Uterus (tissue), 2 donors: ENCODE measurements around the gene FARS2.

Experiments
- CTCF ChIP-seq, 4 experiments: fragments of 200-600 bp in 2 of 4; fragments of 450-650 bp in 2 of 4; sonication (generic) in 2 of 4; IDR thresholded peaks; one replicate each; pipeline ENCODE4 v1.5.1; 2016 to 2019; ENCODE audit warnings: antibody characterized with exemption in 4 of 4, mild to moderate bottlenecking in 2 of 4, moderate library complexity in 1 of 4
- POLR2A ChIP-seq, 2 donors: fragments of 450-650 bp; IDR thresholded peaks; one replicate each; pipeline ENCODE4 v1.6.1; 2016; ENCODE audit warnings: antibody characterized with exemption in 2 of 2, mild to moderate bottlenecking in 1 of 2, moderate library complexity in 1 of 2

GRCh38 chr6:5639193-5639592, 377.9 kb downstream of the FARS2 start:
- TF ChIP-seq CTCF (IDR thresholded peaks at IDR 0.05) (no peak), POLR2A (IDR thresholded peaks at IDR 0.05) (no peak)
